ENCODE data around the gene KCTD21.

DNA sequence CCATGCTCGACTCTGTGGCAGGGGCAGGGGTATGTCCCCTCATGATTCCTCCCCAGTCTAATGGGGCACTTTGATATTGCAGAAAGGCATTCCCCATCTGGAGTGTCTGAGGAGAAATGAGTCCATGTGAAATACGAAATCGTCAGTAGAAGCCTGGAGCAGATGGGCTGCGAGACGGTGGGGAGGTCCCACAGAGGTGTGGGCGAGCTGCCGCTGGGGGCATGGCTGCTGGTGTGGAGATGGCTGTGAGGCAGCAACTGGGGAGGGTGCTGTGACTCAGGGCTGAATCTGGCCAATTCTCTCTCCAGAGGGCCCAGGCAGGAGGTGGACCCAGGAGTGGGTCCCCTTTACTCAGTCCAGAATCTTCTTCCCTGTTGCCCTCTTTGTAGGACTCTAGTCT, 11.2 kb downstream of the KCTD21 start:
- TF ChIP-seq, protein P1, sequence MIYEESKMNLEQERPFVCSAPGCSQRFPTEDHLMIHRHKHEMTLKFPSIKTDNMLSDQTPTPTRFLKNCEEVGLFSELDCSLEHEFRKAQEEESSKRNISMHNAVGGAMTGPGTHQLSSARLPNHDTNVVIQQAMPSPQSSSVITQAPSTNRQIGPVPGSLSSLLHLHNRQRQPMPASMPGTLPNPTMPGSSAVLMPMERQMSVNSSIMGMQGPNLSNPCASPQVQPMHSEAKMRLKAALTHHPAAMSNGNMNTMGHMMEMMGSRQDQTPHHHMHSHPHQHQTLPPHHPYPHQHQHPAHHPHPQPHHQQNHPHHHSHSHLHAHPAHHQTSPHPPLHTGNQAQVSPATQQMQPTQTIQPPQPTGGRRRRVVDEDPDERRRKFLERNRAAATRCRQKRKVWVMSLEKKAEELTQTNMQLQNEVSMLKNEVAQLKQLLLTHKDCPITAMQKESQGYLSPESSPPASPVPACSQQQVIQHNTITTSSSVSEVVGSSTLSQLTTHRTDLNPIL (CRISPR knock-in tag; IDR thresholded peaks at IDR 0.05; ENCODE audit: low read depth), result no peak
- TF ChIP-seq, protein P2, sequence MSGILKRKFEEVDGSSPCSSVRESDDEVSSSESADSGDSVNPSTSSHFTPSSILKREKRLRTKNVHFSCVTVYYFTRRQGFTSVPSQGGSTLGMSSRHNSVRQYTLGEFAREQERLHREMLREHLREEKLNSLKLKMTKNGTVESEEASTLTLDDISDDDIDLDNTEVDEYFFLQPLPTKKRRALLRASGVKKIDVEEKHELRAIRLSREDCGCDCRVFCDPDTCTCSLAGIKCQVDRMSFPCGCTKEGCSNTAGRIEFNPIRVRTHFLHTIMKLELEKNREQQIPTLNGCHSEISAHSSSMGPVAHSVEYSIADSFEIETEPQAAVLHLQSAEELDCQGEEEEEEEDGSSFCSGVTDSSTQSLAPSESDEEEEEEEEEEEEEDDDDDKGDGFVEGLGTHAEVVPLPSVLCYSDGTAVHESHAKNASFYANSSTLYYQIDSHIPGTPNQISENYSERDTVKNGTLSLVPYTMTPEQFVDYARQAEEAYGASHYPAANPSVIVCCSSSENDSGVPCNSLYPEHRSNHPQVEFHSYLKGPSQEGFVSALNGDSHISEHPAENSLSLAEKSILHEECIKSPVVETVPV (CRISPR knock-in tag; IDR thresholded peaks at IDR 0.05), result no peak
- TF ChIP-seq ZNF8 (CRISPR knock-in tag; IDR thresholded peaks at IDR 0.05), result no peak
- no peak for TF ChIP-seq ARNTL (CRISPR knock-in tag; IDR thresholded peaks at IDR 0.05; ENCODE audit: borderline replicate concordance, low read depth)
- no peak for TF ChIP-seq SNAI2 (CRISPR knock-in tag; IDR thresholded peaks at IDR 0.05)
- no peak for TF ChIP-seq RARB (CRISPR knock-in tag; IDR thresholded peaks at IDR 0.05)
- no peak for TF ChIP-seq ISL1 (CRISPR knock-in tag; IDR thresholded peaks at IDR 0.05)

Data from SK-N-SH treated with all-trans-retinoic acid at 6 μM for 48 hours (cell line).